ENCODE results near the gene MTREX. TPM values are rescaled to one million over a fixed set of nuclear protein-coding genes. Genes with fewer than 3 reads are reported as not detected.

Gene MTREX
- total and polyA plus RNA-seq, 10 donors = 13.8 to 73.6 (median 58.3) TPM

DNA sequence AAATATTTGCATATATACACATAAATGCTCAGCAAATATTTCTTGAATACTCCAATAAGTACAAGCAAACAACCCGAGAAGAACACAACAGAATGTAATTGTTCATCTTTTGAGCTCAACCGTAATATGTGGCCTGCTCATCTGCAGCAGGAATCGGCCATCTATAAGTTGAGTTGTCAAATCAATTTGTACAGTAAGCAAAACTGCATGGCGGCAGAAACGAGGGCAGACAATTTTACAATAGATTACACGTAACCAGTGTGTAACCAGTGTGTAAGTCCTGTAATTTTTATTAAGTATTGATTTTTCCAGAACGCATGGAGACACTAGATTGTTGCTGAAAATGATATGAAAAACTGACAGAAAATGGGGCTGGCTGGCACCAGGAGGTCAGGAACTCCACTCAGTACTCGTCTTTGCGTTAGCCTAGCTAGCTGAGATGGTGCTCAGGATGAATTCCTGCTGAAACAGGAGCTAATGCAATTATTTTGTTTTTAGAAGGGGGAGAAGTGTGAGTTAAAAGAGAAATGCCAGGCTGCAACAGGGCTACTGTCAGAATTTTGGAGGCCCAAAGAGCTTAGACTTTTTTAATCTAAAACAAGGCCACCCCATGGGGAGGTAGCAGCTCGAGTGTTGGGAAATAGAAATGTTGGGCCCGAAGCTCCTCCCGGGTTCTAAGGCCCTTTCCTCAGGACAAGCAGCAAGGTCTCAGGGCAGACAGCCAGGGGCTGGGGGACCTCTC is 977 bp upstream of the MTREX start:
- H3K27ac ChIP-seq = peak overlapping the region; percentile 90 to 97 (median 94)
- no peaks in the 10 kb centered on the region for H3K9me3 ChIP-seq
- H3K36me3 ChIP-seq = peaks cover 0 to 5% (median 0%) of the 10 kb centered on the region in 6 donors
- peak overlapping the region; percentile 61 to 91 (median 76) for H3K4me3 ChIP-seq
- intact Hi-C loops (cut with DNase I; ENCODE audit: low total_unique reads) = no loop called here
- no peak for TF ChIP-seq POLR2A (IDR thresholded peaks at IDR 0.05)
- TF ChIP-seq, protein P1, sequence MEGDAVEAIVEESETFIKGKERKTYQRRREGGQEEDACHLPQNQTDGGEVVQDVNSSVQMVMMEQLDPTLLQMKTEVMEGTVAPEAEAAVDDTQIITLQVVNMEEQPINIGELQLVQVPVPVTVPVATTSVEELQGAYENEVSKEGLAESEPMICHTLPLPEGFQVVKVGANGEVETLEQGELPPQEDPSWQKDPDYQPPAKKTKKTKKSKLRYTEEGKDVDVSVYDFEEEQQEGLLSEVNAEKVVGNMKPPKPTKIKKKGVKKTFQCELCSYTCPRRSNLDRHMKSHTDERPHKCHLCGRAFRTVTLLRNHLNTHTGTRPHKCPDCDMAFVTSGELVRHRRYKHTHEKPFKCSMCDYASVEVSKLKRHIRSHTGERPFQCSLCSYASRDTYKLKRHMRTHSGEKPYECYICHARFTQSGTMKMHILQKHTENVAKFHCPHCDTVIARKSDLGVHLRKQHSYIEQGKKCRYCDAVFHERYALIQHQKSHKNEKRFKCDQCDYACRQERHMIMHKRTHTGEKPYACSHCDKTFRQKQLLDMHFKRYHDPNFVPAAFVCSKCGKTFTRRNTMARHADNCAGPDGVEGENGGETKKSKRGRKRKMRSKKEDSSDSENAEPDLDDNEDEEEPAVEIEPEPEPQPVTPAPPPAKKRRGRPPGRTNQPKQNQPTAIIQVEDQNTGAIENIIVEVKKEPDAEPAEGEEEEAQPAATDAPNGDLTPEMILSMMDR (IDR thresholded peaks at IDR 0.05 in 8 of 11, conservative IDR thresholded peaks at IDR 0.05 in 3 of 11) = no peak
- no peak for TF ChIP-seq POLR2AphosphoS5 (IDR thresholded peaks at IDR 0.05)
- 20 to 26% (median 25%) methylated on average over 12 of the region's 12 CpGs for WGBS, 5 donors
- DNase-seq = no peak
- H3K27me3 ChIP-seq (replicated peaks in 1 of 7) = no peaks in the 10 kb centered on the region
- H3K4me1 ChIP-seq = peaks cover 45 to 88% (median 71%) of the 10 kb centered on the region in 6 donors

DNA sequence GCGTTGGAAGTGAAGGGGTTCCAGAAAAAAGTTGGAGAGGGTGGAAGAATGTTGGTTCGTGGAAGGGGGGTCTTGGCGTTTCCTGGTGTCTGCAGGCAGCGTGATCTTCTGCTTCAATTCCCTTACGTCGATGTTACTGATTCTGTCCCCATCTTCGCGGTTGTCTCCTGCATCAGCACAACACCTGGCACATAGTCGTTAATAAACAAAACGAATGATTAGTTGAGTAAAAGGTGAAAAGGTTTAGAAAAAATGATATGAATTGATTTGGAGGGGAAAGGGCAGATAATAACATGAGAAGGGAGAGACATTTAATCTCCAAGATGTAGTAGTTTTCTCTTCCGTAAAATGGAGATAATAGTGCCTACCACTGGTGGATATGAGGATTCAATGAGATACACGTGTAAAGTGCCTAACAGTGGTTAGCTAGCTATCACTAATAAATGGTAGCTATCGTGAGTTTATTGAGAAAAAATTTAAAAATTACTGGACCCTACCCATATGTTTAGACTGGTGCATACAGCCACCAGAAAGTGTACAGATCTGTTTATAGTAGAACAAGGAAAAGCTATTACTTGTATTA is 556 bp downstream of the MTREX start:
- TF ChIP-seq, protein P1 (IDR thresholded peaks at IDR 0.05 in 8 of 11, conservative IDR thresholded peaks at IDR 0.05 in 3 of 11) = no peak
- no peak for TF ChIP-seq POLR2AphosphoS5 (IDR thresholded peaks at IDR 0.05)
- TF ChIP-seq POLR2A (IDR thresholded peaks at IDR 0.05) = no peak
- H3K27me3 ChIP-seq (replicated peaks in 1 of 7) = no peaks in the 10 kb centered on the region
- H3K4me3 ChIP-seq = peak overlapping the region; percentile 61 to 91 (median 76)
- 0 to 1% (median 1%) methylated on average over 13 of the region's 13 CpGs for WGBS, 5 donors
- peaks cover 51 to 89% (median 74%) of the 10 kb centered on the region in 6 donors for H3K4me1 ChIP-seq
- DNase-seq = no peak
- intact Hi-C loops (cut with DNase I; ENCODE audit: low total_unique reads) = no loop called here
- no peaks in the 10 kb centered on the region for H3K36me3 ChIP-seq
- H3K27ac ChIP-seq = peak overlapping the region; percentile 90 to 97 (median 94)
- H3K9me3 ChIP-seq = no peaks in the 10 kb centered on the region

DNA sequence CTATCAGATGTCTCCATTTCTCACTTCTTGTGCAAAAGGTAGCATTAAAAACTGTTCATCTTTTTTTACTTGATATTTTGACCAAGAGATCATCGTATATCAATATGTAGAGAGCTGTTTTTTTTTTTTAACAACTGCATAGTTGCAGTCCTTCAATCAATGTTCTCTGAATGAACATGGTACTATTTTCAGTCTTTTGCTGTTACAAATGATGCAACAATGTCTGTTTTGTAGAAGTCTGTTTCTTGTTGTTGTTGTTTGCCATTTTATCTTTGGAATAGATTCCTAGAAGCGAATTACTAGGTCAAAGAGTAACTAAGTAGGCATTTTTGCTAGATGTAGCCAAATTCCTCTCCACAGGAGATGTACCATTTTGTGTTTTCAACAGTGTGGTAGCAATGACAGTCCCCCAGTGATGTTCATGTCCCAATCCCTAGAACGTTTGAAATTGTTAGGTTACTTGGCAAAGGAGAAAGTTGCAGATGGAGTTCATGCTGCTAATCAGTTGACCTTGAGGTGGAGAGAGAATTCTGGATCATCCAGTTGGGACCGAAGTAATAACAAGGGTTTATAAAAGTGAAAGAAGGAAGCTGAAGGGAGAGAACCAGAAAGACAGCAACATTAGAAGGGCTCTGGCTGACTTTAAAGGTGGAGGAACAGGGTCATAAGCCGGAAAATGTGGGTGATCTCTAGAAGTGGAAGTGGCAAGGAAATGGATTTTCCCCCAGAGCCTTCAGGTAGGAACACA is 6.3 kb downstream of the MTREX start:
- intact Hi-C loops (cut with DNase I; ENCODE audit: low total_unique reads) = no loop called here
- Histone ChIP-seq H3K36me3 (no peaks in the 10 kb centered on the region), H3K9me3 (peaks cover 0 to 5% (median 0%) of the 10 kb centered on the region in 8 donors), H3K4me1 (peaks cover 17 to 77% (median 49%) of the 10 kb centered on the region in 6 donors), H3K27me3 (replicated peaks in 1 of 7) (no peaks in the 10 kb centered on the region), H3K27ac (peak overlapping the region in 2 of 8 donors; percentile 4 to 26), H3K4me3 (no peak overlapping the region)
- DNase-seq = no peak
- WGBS, 5 donors = 63 to 79% (median 73%) methylated on average over 5 of the region's 5 CpGs
- TF ChIP-seq, protein P1 (IDR thresholded peaks at IDR 0.05 in 8 of 11, conservative IDR thresholded peaks at IDR 0.05 in 3 of 11) = no peak
- TF ChIP-seq POLR2A (IDR thresholded peaks at IDR 0.05) (no peak), POLR2AphosphoS5 (IDR thresholded peaks at IDR 0.05) (no peak)

Measured in spleen (tissue), 11 donors.